Activated CD4-positive, alpha-beta memory T cell treated with anti-CD3 and anti-CD28 coated beads for 36 hours (primary cell): ENCODE data around the gene ABTB2. TPM values are rescaled to one million over a fixed set of nuclear protein-coding genes. Genes with fewer than 3 reads are reported as not detected.
"Not testable (repeated sequence)": the region's sequence is repeated elsewhere in the genome, so short reads cannot be mapped to it uniquely, and the experiment has no call there.

Source experiments
- CTCF ChIA-PET: fragments of 350-600 bp; sonication (Branson Sonifier 250); formaldehyde crosslinking; loops from one replicate; lab custom pipeline; 2021; ENCODE audit warnings: antibody characterized with exemption, inconsistent platforms; lab: Charles Lee
- POLR2A ChIA-PET: fragments of 350-600 bp; sonication (Branson Sonifier 250); formaldehyde crosslinking; loops from one replicate; lab custom pipeline; 2021; ENCODE audit warnings: antibody characterized with exemption; lab: Charles Lee
- DNase-seq: peaks from one replicate; pipeline ENCODE4 v3.0.0-alpha.2; 2020
- H3K27ac Mint-ChIP-seq: one replicate; pipeline ENCODE4 v1.8.0; 2021; ENCODE audit warnings: mixed read lengths
- H3K27me3 Mint-ChIP-seq: one replicate; pipeline ENCODE4 v1.8.0; 2021; ENCODE audit warnings: mixed read lengths
- H3K36me3 Mint-ChIP-seq: one replicate; pipeline ENCODE4 v1.8.0; 2021; ENCODE audit warnings: mixed read lengths
- H3K4me1 Mint-ChIP-seq: one replicate; pipeline ENCODE4 v1.8.0; 2021; ENCODE audit warnings: low read depth, mixed read lengths
- H3K4me3 Mint-ChIP-seq: one replicate; pipeline ENCODE4 v1.8.0; 2021; ENCODE audit warnings: mild to moderate bottlenecking, mixed read lengths
- H3K9me3 Mint-ChIP-seq: one replicate; pipeline ENCODE4 v1.8.0; 2021; ENCODE audit warnings: mixed read lengths
- intact Hi-C: fragments of 100-400 bp; cut with micrococcal nuclease; formaldehyde crosslinking; loops from one replicate; pipeline ENCODE4 v1.15.1; 2023
- total RNA-seq, 2 experiments: library from RNA; stranded (reverse); gene quantifications; one replicate each; pipeline ENCODE4 v1.2.3, GENCODE V29; 2021

ABTB2 gene
- total RNA-seq, 2 experiments from 2014 or later: 1.8 to 1.9 TPM

DNA sequence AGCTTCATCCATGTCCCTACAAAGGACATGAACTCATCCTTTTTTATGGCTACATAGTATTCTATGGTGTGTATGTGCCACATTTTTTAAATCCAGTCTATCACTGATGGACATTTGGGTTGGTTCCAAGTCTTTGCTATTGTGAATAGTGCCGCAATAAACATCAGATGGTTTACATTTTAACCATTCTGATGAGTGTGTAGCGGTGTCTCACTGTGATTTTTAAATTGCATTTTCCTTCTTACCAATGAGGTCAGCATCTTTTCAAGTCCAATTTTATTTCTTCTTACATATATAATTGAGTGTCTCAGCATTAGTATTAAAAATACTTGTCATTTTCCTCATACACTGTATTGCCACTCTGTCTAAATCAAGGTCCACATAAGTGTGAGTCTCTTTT lies 28.5 kb upstream of the ABTB2 start:
- POLR2A ChIA-PET, H3K36me3 Mint-ChIP-seq, H3K4me1 Mint-ChIP-seq, DNase-seq, CTCF ChIA-PET, intact Hi-C loops, H3K4me3 Mint-ChIP-seq, H3K9me3 Mint-ChIP-seq, H3K27ac Mint-ChIP-seq: not testable (repeated sequence)
- peaks cover 14% of the 10 kb centered on the region for H3K27me3 Mint-ChIP-seq

GRCh38 chr11:34382532-34383276 lies 24.9 kb upstream of the ABTB2 start:
- H3K4me1 Mint-ChIP-seq: peaks cover 3% of the 10 kb centered on the region
- H3K27me3 Mint-ChIP-seq: peaks cover 4% of the 10 kb centered on the region
- no peak for DNase-seq
- intact Hi-C loops: no loop called here
- H3K36me3 Mint-ChIP-seq: peaks cover 2% of the 10 kb centered on the region
- POLR2A ChIA-PET: no interaction called here
- no peak overlapping the region for H3K4me3 Mint-ChIP-seq
- CTCF ChIA-PET: no interaction called here
- peaks cover 9% of the 10 kb centered on the region for H3K9me3 Mint-ChIP-seq
- no peak overlapping the region for H3K27ac Mint-ChIP-seq

DNA sequence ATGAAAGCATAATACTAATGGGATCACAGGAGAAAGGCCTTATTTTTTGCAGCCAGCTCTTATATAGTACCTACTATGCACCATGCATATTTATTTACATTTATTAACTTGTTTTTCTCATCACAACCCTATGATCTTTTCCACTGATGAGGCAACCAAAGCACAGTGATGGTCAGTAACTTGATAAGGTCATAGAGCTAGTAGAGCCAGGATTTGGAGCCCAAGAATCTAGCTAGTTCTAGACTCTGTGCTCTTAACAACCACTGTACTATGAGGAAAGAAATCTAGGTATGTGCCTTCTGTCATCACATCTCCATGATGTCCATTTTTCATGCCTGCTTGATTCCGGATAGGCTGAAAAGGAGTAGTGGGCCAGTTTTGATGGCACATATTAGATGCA lies 24.0 kb upstream of the ABTB2 start:
- intact Hi-C loops: no loop called here
- ChIA-PET POLR2A (no interaction called here), CTCF (interaction anchor here (0.6 kb wide), 1 partner anchor 382 kb away, joined by 3 read pairs; no protein-coding TSS in a partner anchor)
- Mint-ChIP-seq H3K36me3 (peaks cover 7% of the 10 kb centered on the region), H3K4me3 (no peak overlapping the region), H3K27me3 (peaks cover 4% of the 10 kb centered on the region), H3K9me3 (peaks cover 16% of the 10 kb centered on the region), H3K4me1 (peaks cover 3% of the 10 kb centered on the region), H3K27ac (no peak overlapping the region)
- no peak for DNase-seq

DNA sequence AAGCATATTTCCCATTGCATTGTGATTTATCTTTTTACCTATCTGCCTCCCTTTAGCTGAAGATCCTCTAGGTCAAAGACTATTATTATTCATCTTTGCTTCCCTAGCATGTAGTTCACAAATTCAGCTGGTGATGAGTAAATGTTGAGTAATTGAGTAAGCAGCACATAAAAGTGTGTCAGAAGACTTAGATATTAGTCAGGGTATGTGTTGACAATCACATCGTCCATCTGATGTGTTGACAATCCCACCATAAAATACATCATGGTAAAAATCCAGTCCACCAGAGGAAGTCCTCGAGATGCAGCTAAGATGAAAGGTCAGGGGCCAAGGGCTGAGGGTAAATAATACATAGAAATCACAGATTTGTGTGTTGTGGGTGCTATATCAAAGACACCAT lies 22.9 kb upstream of the ABTB2 start:
- Mint-ChIP-seq H3K4me1 (peaks cover 3% of the 10 kb centered on the region), H3K36me3 (peaks cover 10% of the 10 kb centered on the region), H3K27me3 (peaks cover 4% of the 10 kb centered on the region), H3K4me3 (no peak overlapping the region), H3K9me3 (peaks cover 21% of the 10 kb centered on the region), H3K27ac (no peak overlapping the region)
- POLR2A ChIA-PET: no interaction called here
- CTCF ChIA-PET: interaction anchor here (1.0 kb wide), 1 partner anchor 206 kb away, joined by 4 read pairs; no protein-coding TSS in a partner anchor
- no peak for DNase-seq
- intact Hi-C loops: no loop called here

DNA sequence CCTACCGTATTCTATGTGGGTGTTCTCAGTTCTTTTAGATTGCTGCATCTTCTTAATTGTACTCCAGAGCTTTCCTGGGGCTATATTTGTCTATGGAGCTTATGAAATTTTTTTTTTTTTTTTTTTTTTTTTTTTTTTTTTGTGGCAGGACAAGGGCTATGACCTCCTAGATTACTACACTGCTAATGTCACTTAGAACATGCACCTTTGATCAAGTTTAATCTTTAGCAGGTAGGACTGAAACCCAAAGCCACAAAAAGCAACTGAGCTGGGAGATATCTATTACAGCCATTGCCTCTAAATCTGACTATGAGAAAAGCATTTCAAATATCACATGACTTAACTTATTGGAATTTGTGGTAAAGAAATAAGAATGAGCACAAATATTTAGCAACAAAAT lies 21.7 kb upstream of the ABTB2 start:
- intact Hi-C loops: no loop called here
- Mint-ChIP-seq H3K9me3 (peaks cover 24% of the 10 kb centered on the region), H3K4me1 (peaks cover 3% of the 10 kb centered on the region), H3K4me3 (no peak overlapping the region), H3K27ac (no peak overlapping the region), H3K27me3 (peaks cover 4% of the 10 kb centered on the region), H3K36me3 (peaks cover 10% of the 10 kb centered on the region)
- POLR2A ChIA-PET: no interaction called here
- no peak for DNase-seq
- CTCF ChIA-PET: no interaction called here

DNA sequence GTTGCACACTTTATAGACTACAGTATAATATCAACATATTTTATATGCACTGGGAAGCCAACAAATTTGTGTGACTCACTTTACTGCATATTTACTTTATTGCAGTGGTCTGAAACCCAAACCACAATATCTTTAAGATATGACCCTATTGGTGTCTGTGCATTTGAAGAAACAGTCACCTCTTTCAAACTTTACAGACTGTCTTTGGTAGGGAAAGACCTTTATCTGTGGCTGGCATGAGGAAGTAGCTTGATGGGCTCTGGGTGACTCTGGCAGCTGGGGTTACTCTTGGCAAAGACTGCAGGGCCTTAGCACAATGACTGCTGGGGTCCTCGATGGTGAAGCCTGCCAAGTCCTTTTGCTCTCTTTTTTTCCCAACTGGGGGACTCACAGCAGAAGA lies 21.3 kb upstream of the ABTB2 start:
- H3K27me3 Mint-ChIP-seq: peaks cover 2% of the 10 kb centered on the region
- peaks cover 10% of the 10 kb centered on the region for H3K36me3 Mint-ChIP-seq
- peaks cover 29% of the 10 kb centered on the region for H3K9me3 Mint-ChIP-seq
- no peak overlapping the region for H3K27ac Mint-ChIP-seq
- DNase-seq: no peak
- intact Hi-C loops: no loop called here
- POLR2A ChIA-PET: no interaction called here
- H3K4me3 Mint-ChIP-seq: no peak overlapping the region
- peaks cover 3% of the 10 kb centered on the region for H3K4me1 Mint-ChIP-seq
- CTCF ChIA-PET: no interaction called here

GRCh38 chr11:34373727-34374126 lies 15.9 kb upstream of the ABTB2 start:
- Mint-ChIP-seq H3K27me3 (peaks cover 7% of the 10 kb centered on the region), H3K4me3 (no peak overlapping the region), H3K36me3 (peaks cover 10% of the 10 kb centered on the region), H3K9me3 (peaks cover 24% of the 10 kb centered on the region), H3K4me1 (peaks cover 14% of the 10 kb centered on the region), H3K27ac (no peak overlapping the region)
- intact Hi-C loops: no loop called here
- POLR2A ChIA-PET: no interaction called here
- DNase-seq: no peak
- CTCF ChIA-PET: no interaction called here

- no peak overlapping the region for H3K4me3 Mint-ChIP-seq
- no peaks in the 10 kb centered on the region for H3K36me3 Mint-ChIP-seq
- CTCF ChIA-PET: interaction anchor here (1.0 to 4.1 kb wide), 7 partner anchors 11 to 192 kb away, joined by 3 to 26 read pairs (median 5); no protein-coding TSS in a partner anchor
- H3K9me3 Mint-ChIP-seq: no peaks in the 10 kb centered on the region
- H3K4me1 Mint-ChIP-seq: peaks cover 11% of the 10 kb centered on the region
- intact Hi-C loops: loop anchor here (1.0 kb wide), 1 partner anchor 102 kb away; no protein-coding TSS in a partner anchor
- no peak overlapping the region for H3K27ac Mint-ChIP-seq
- POLR2A ChIA-PET: no interaction called here
- peaks cover 24% of the 10 kb centered on the region for H3K27me3 Mint-ChIP-seq
- peak; percentile 35 for DNase-seq
These were observed 8.7 kb upstream of the ABTB2 start for GRCh38 chr11:34366522-34366921.

DNA sequence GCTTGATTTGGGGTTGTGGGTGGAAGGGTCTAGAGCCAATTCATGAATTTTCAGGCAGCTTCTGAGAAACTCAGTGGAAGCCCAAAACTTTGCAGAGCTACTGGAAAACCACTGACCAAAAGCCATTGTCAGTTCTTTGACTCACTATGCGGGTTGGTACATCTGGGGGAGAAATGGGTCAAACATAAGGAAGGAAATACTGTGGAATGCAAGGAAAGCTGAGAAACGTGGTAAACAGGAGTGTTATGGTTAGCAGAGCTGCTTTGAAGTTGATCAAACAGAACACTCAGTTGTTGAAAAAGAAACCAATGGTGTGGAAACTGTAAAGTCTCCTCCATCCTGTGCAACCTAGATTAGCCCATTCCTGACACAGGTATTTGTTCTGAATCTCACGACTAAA lies 6.3 kb upstream of the ABTB2 start:
- CTCF ChIA-PET: interaction anchor here (1.2 to 4.5 kb wide), 4 partner anchors 103 to 190 kb away, joined by 4 to 46 read pairs (median 6); no protein-coding TSS in a partner anchor
- intact Hi-C loops: no loop called here
- H3K27me3 Mint-ChIP-seq: peaks cover 30% of the 10 kb centered on the region

GRCh38 chr11:34363363-34364084 lies 5.7 kb upstream of the ABTB2 start:
- no peak overlapping the region for H3K27ac Mint-ChIP-seq
- H3K36me3 Mint-ChIP-seq: no peaks in the 10 kb centered on the region
- POLR2A ChIA-PET: no interaction called here
- DNase-seq: no peak
- intact Hi-C loops: no loop called here
- H3K27me3 Mint-ChIP-seq: peaks cover 30% of the 10 kb centered on the region
- H3K9me3 Mint-ChIP-seq: no peaks in the 10 kb centered on the region
- CTCF ChIA-PET: interaction anchor here (0.7 to 4.5 kb wide), 5 partner anchors 103 to 452 kb away, joined by 3 to 46 read pairs (median 5); no protein-coding TSS in a partner anchor
- H3K4me3 Mint-ChIP-seq: no peak overlapping the region
- H3K4me1 Mint-ChIP-seq: peaks cover 11% of the 10 kb centered on the region

More for the DNA sequence above, 6.3 kb upstream of the ABTB2 start:
- Mint-ChIP-seq H3K4me1 (peaks cover 9% of the 10 kb centered on the region), H3K9me3 (no peaks in the 10 kb centered on the region), H3K4me3 (no peak overlapping the region), H3K27ac (no peak overlapping the region), H3K36me3 (no peaks in the 10 kb centered on the region)
- POLR2A ChIA-PET: no interaction called here
- DNase-seq: no peak

DNA sequence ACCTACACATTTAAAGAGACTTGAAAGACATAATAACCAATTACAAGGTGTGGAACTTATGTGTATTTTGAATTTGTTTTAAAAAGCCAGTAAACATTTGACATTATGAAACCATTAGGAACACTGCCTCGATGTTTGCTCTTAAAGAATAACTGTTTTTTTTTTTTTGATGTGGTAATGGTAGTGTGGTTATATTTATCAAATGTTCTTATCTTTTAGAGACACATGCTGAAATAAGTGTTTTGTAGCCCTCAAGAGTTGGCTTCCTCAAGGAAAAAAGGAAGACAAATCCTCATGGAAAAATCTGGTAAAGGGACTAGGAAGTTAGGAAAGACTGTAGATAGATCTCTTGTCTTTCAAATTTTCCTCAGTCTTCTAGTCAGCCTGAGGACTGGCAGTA lies 2.2 kb upstream of the ABTB2 start:
- intact Hi-C loops: no loop called here
- Mint-ChIP-seq H3K36me3 (peaks cover 1% of the 10 kb centered on the region), H3K27ac (no peak overlapping the region), H3K9me3 (no peaks in the 10 kb centered on the region), H3K4me1 (peaks cover 29% of the 10 kb centered on the region), H3K4me3 (no peak overlapping the region), H3K27me3 (peaks cover 33% of the 10 kb centered on the region)
- POLR2A ChIA-PET: no interaction called here
- CTCF ChIA-PET: interaction anchor here (0.9 to 4.5 kb wide), 4 partner anchors 130 to 363 kb away, joined by 3 to 46 read pairs (median 6); no protein-coding TSS in a partner anchor
- DNase-seq: no peak

- POLR2A ChIA-PET: no interaction called here
- H3K27me3 Mint-ChIP-seq: peaks cover 37% of the 10 kb centered on the region
- CTCF ChIA-PET: interaction anchor here (7.1 kb wide), 1 partner anchor 183 kb away, joined by 167 read pairs; no protein-coding TSS in a partner anchor
- no peak overlapping the region for H3K27ac Mint-ChIP-seq
- peaks cover 33% of the 10 kb centered on the region for H3K4me1 Mint-ChIP-seq
- H3K9me3 Mint-ChIP-seq: no peaks in the 10 kb centered on the region
- intact Hi-C loops: loop anchor here (1.0 to 5.0 kb wide), 6 partner anchors 115 to 557 kb away; no protein-coding TSS in a partner anchor
- DNase-seq: no peak
- H3K36me3 Mint-ChIP-seq: peaks cover 1% of the 10 kb centered on the region
- no peak overlapping the region for H3K4me3 Mint-ChIP-seq
These were observed 1.7 kb upstream of the ABTB2 start for GRCh38 chr11:34359548-34359891.
